Karpas-422 (cell line): ENCODE data around the gene MINDY3. TPM values are rescaled to one million over a fixed set of nuclear protein-coding genes. Genes with fewer than 3 reads are reported as not detected.

ENCODE experiments used
- DNase-seq: peaks from one replicate; pipeline ENCODE4 v3.0.0-alpha.2; 2015
- H2AFZ ChIP-seq: fragments of 200-600 bp; sonication (generic); 2 replicates; pipeline ENCODE4 v1.6.1; 2014; ENCODE audit warnings: antibody characterized with exemption, low read length, mixed read lengths
- H3K27ac ChIP-seq: fragments of 200-600 bp; sonication (generic); 2 replicates; pipeline ENCODE4 v1.5.1; 2014; ENCODE audit warnings: mild to moderate bottlenecking, low read length, moderate library complexity
- H3K27me3 ChIP-seq: fragments of 200-600 bp; sonication (generic); 2 replicates; pipeline ENCODE4 v1.6.1; 2014; ENCODE audit warnings: low read length, mixed read lengths
- H3K36me3 ChIP-seq: fragments of 200-600 bp; sonication (generic); 2 replicates; pipeline ENCODE4 v1.6.1; 2014; ENCODE audit warnings: low read length, mixed read lengths; ENCODE audit not compliant: insufficient read depth
- H3K4me1 ChIP-seq: fragments of 200-600 bp; sonication (generic); 2 replicates; pipeline ENCODE4 v1.6.1; 2014; ENCODE audit warnings: mild to moderate bottlenecking, low read length, mixed read lengths
- H3K4me2 ChIP-seq: fragments of 200-600 bp; sonication (generic); 2 replicates; pipeline ENCODE4 v1.6.1; 2014; ENCODE audit warnings: low read length, low read depth, mild to moderate bottlenecking; ENCODE audit not compliant: poor library complexity, severe bottlenecking
- H3K4me3 ChIP-seq: fragments of 200-600 bp; sonication (generic); 2 replicates; pipeline ENCODE4 v1.5.1; 2014; ENCODE audit warnings: mild to moderate bottlenecking, antibody characterized with exemption, low read length, mixed read lengths
- H3K79me2 ChIP-seq: fragments of 200-600 bp; sonication (generic); 2 replicates; pipeline ENCODE4 v1.6.1; 2014; ENCODE audit warnings: mild to moderate bottlenecking, low read length, mixed read lengths
- H3K9ac ChIP-seq: fragments of 200-600 bp; sonication (generic); 2 replicates; pipeline ENCODE4 v1.6.0; 2014; ENCODE audit warnings: low read length
- H3K9me2 ChIP-seq: fragments of 200-600 bp; sonication (generic), shearing (Covaris generic); replicated peaks from 2 replicates; pipeline ENCODE4 v1.6.0; 2014; ENCODE audit warnings: mild to moderate bottlenecking, low read length, moderate library complexity; ENCODE audit not compliant: insufficient read depth
- H3K9me3 ChIP-seq: fragments of 300-700, 200-600 bp; sonication (generic); 2 replicates; pipeline ENCODE4 v1.6.1; 2014; ENCODE audit warnings: low read length, mixed read lengths
- H4K20me1 ChIP-seq: fragments of 200-600 bp; sonication (generic); 2 replicates; pipeline ENCODE4 v1.6.1; 2014; ENCODE audit warnings: mild to moderate bottlenecking, antibody characterized with exemption, low read length, low read depth; ENCODE audit not compliant: insufficient read depth
- total RNA-seq: library from RNA; depleted of rRNA; stranded (reverse); fragments of >200 nt; shearing (Covaris generic); gene quantifications from 2 replicates; pipeline ENCODE4 v1.2.3, GENCODE V29; 2014; ENCODE audit warnings: low replicate concordance

MINDY3 gene
- total RNA-seq, 1 experiment from 2014 or later, result 43.0 TPM

DNA sequence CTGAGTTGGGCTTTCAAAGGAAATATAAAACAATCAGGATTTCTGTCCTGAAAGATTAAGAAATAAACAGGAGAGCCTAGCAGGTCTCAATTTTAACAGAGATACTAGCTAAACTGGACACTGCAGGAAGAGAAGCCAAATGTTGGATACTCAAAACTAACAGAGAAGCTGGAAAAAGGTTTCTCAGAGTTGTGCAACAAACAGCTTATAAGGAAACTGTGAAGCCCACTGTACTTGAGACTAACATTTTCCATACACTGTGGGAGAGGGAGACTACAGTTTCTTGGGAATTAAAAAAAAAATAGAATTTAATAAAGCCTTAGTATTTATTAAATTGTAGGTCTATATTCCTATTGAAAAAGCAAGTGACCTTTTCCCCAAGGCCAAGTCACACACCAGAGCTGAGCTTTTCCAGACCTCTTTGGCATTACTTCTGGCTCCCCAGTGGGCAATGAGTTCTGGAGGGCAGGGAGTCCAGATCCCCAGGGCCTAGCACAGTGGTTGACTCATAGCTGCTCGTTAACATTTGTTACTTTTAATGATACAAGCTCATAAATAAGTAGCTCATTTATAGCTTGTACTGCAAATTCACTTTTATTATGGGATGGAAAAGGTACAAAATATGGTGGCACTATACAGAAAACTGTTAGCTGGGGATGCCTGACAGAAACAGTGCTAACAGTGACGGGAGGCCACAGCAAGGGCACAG lies 68.3 kb downstream of the MINDY3 start:
- peaks cover 4% of the 10 kb centered on the region; the same call in 1 of the 2 replicates for H3K36me3 ChIP-seq
- no peak for DNase-seq

DNA sequence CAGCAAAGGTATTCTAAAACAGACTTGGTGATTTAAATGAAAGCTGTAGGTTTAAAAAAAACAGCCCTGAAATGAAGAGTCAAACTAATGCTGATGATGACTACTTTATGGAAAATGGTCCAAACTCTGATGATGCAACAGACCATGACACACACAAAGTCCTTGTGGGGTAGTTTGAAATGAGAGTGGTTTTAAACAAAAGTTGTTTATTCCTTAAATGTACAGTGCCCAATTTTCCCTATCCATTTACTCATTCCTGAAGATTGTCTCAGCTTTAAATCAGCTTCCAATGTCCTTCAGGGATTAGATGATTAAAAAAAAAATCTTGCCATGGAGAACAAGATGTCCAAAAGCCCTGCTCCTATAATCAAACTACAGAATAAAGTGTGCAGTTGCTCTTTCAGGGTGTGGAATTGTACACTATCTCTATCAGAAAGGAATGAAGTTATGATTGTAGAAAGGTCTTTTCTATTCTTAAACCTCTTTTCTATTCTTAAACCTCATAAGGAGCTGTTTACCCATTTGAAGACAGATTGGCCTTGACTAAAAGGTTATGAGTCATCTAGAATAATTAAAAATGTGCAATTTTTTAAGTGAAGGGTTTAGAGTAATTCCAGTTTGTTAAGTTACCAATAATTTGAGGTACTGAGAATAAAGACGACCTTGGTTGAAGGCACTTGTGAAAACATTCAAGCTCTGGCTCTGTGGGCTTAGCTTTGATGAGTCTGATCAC lies 70.3 kb downstream of the MINDY3 start:
- Histone ChIP-seq H3K9me3 (no peaks in the 10 kb centered on the region), H3K4me2 (no peak overlapping the region), H3K9me2 (no peaks in the 10 kb centered on the region), H3K79me2 (peaks cover 7% of the 10 kb centered on the region; the same call in 1 of the 2 replicates), H3K9ac (no peak overlapping the region), H4K20me1 (no peaks in the 10 kb centered on the region), H3K4me3 (no peak overlapping the region), H3K27ac (no peak overlapping the region), H3K4me1 (no peaks in the 10 kb centered on the region), H2AFZ (no peak overlapping the region), H3K36me3 (peaks cover 13% of the 10 kb centered on the region), H3K27me3 (no peaks in the 10 kb centered on the region)
- no peak for DNase-seq

More for the DNA sequence above, 68.3 kb downstream of the MINDY3 start:
- Histone ChIP-seq H3K4me1 (no peaks in the 10 kb centered on the region), H3K4me3 (no peak overlapping the region), H3K9ac (no peak overlapping the region), H2AFZ (no peak overlapping the region), H3K27me3 (no peaks in the 10 kb centered on the region), H3K9me3 (no peaks in the 10 kb centered on the region), H3K4me2 (no peak overlapping the region), H3K9me2 (no peaks in the 10 kb centered on the region), H4K20me1 (no peaks in the 10 kb centered on the region), H3K27ac (no peak overlapping the region), H3K79me2 (peaks cover 10% of the 10 kb centered on the region; the same call in 1 of the 2 replicates)

GRCh38 chr10:15787426-15787825 lies 72.9 kb downstream of the MINDY3 start:
- Histone ChIP-seq H3K27ac (no peak overlapping the region), H3K36me3 (peaks cover 20% of the 10 kb centered on the region), H3K4me2 (no peak overlapping the region)

DNA sequence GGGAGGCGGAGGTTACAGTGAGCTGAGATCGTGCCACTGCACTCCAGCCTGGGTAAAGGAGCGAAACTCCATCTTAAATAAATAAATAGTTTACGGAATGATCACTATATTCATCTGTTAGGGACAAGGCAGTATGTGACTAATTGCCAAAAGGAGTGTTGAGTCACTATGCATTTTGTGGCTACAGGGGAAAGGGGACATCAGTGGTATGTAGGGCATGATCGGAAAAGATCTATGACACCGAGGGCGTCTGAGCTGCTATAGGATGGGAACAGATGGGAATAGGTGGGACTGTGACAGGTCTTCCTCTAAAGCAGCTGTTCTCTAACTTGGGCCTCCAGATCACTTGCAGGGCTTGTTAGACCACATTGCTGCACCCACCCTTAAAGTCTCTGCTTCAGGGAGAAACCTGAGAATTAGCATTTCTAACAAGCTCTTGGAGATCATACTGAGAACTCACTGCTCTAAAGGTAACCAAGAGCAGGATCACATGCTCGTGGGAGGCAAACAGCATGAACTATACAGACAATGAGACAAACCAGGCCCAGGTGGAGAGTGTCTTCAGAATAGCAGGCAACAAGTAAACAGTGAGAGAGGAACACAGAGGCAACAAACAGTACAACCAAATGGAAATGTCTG lies 75.5 kb downstream of the MINDY3 start:
- no peak for DNase-seq
- Histone ChIP-seq H3K27me3 (no peaks in the 10 kb centered on the region), H3K9me3 (no peaks in the 10 kb centered on the region), H2AFZ (no peak overlapping the region), H3K79me2 (no peaks in the 10 kb centered on the region), H3K9ac (no peak overlapping the region), H3K27ac (no peak overlapping the region), H3K4me3 (no peak overlapping the region), H3K9me2 (no peaks in the 10 kb centered on the region), H4K20me1 (no peaks in the 10 kb centered on the region), H3K4me2 (no peak overlapping the region), H3K4me1 (no peaks in the 10 kb centered on the region), H3K36me3 (peaks cover 33% of the 10 kb centered on the region)

More at GRCh38 chr10:15787426-15787825, 72.9 kb downstream of the MINDY3 start:
- peaks cover 7% of the 10 kb centered on the region; the same call in 1 of the 2 replicates for H3K79me2 ChIP-seq
- H2AFZ ChIP-seq, result no peak overlapping the region
- H3K4me3 ChIP-seq, result no peak overlapping the region
- DNase-seq, result no peak
- H3K4me1 ChIP-seq, result no peaks in the 10 kb centered on the region
- H3K9me2 ChIP-seq, result no peaks in the 10 kb centered on the region
- H3K27me3 ChIP-seq, result no peaks in the 10 kb centered on the region
- no peaks in the 10 kb centered on the region for H3K9me3 ChIP-seq
- no peaks in the 10 kb centered on the region for H4K20me1 ChIP-seq
- H3K9ac ChIP-seq, result no peak overlapping the region

GRCh38 chr10:15783941-15784636 lies 76.2 kb downstream of the MINDY3 start:
- H3K9me3 ChIP-seq, result no peaks in the 10 kb centered on the region
- H3K36me3 ChIP-seq, result peaks cover 38% of the 10 kb centered on the region
- H3K27me3 ChIP-seq, result no peaks in the 10 kb centered on the region
- no peak overlapping the region for H3K27ac ChIP-seq
- no peaks in the 10 kb centered on the region for H3K9me2 ChIP-seq
- no peaks in the 10 kb centered on the region for H3K79me2 ChIP-seq
- DNase-seq, result no peak
- no peaks in the 10 kb centered on the region for H3K4me1 ChIP-seq
- H3K4me2 ChIP-seq, result no peak overlapping the region
- no peak overlapping the region for H3K9ac ChIP-seq
- no peak overlapping the region for H2AFZ ChIP-seq
- H4K20me1 ChIP-seq, result no peaks in the 10 kb centered on the region
- no peak overlapping the region for H3K4me3 ChIP-seq

- no peaks in the 10 kb centered on the region for H3K4me1 ChIP-seq
- no peak overlapping the region for H3K4me3 ChIP-seq
- H3K9me3 ChIP-seq, result no peaks in the 10 kb centered on the region
- H4K20me1 ChIP-seq, result no peaks in the 10 kb centered on the region
- H3K9ac ChIP-seq, result no peak overlapping the region
- H3K4me2 ChIP-seq, result no peak overlapping the region
- H3K27me3 ChIP-seq, result no peaks in the 10 kb centered on the region
- peaks cover 48% of the 10 kb centered on the region for H3K36me3 ChIP-seq
- no peaks in the 10 kb centered on the region for H3K9me2 ChIP-seq
- no peak overlapping the region for H3K27ac ChIP-seq
- H2AFZ ChIP-seq, result no peak overlapping the region
- DNase-seq, result no peak
- no peaks in the 10 kb centered on the region for H3K79me2 ChIP-seq
These were observed 77.5 kb downstream of the MINDY3 start for GRCh38 chr10:15782851-15783250.

DNA sequence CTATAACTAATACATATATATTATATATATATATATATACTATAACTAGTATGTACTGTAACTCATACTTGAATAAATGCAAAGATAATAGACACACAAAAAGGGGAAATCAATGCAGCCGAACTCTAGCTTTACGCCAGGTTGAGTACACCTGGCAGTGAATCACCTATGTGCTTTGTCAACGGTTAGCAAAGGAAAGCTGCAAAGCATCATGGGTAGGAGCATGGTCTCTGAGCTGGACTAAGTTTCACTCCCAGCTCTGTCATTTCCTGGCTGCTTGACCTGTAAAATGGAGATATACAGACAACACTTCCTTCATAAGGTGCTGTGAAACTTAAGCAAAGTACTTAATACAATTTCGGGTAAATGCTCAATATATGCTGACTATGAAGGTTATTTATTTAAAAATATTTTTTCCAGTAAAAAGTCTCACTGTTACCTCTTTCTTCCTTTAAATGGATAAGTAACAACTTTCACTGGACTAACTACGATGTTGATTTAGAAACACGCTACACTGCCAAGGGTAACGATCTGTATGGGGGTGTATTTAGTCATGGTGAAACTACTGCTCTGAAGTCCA lies 78.8 kb downstream of the MINDY3 start:
- no peaks in the 10 kb centered on the region for H3K27me3 ChIP-seq
- no peak overlapping the region for H3K27ac ChIP-seq
- H3K4me1 ChIP-seq, result no peaks in the 10 kb centered on the region
- H3K36me3 ChIP-seq, result peaks cover 56% of the 10 kb centered on the region
- H3K79me2 ChIP-seq, result no peaks in the 10 kb centered on the region
- H3K9me2 ChIP-seq, result no peaks in the 10 kb centered on the region
- H3K4me2 ChIP-seq, result no peak overlapping the region
- no peaks in the 10 kb centered on the region for H3K9me3 ChIP-seq
- H2AFZ ChIP-seq, result no peak overlapping the region
- H3K9ac ChIP-seq, result no peak overlapping the region
- no peak overlapping the region for H3K4me3 ChIP-seq
- DNase-seq, result no peak
- no peaks in the 10 kb centered on the region for H4K20me1 ChIP-seq
